OCI-LY3 (cell line): ENCODE data around the gene GATAD2B.

Source experiments
- CTCF ChIP-seq: fragments of 200-600, 300-600 bp; sonication (generic); IDR thresholded peaks from 2 replicates; pipeline ENCODE4 v1.5.1; 2014; ENCODE audit warnings: antibody characterized with exemption, low read length, low read depth
- EZH2phosphoT487 ChIP-seq: fragments of 200-600 bp; shearing (Covaris generic); IDR thresholded peaks from 2 replicates; pipeline ENCODE4 v1.6.1; 2018; ENCODE audit warnings: antibody characterized with exemption, mixed run types, low read depth

DNA sequence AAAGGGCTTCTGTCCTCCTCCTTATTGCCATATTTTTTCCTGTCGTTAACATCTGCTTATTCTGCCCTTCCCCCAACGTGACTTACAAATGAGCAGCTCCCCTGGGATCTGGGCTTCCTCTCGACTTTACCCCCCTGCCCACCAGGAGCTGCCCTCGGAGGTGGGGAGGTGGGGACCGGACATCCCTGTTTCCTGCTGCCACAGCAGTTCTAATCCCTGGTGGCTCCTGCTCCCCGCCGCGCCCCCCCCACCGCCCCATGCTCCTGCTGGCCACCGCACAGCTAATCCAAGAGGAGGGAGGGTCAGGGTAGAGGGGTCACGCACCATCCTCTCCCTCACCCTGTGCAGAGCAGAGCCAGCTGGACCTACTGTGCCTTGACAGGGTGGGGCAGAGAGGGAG, 152.0 kb downstream of the GATAD2B start:
- TF ChIP-seq CTCF (no peak), EZH2phosphoT487 (no peak)
